GM19438 (cell line): ENCODE measurements around the gene LATS1.
A peak's percentile ranks its signal among the peaks of the same experiment; 100 is the strongest.
"Not testable (repeated sequence)": the region's sequence is repeated elsewhere in the genome, so short reads cannot be mapped to it uniquely, and the experiment has no call there.

ENCODE experiments used
- ATAC-seq: cut with Tn5 transposase; IDR thresholded peaks from one replicate; pipeline ENCODE4 v1.9.1; 2021; ENCODE audit warnings: low read depth; ENCODE audit not compliant: unreplicated experiment

Gene LATS1

GRCh38 chr6:149680503-149680902 lies 37.4 kb downstream of the LATS1 start:
- ATAC-seq, result no peak

- not testable (repeated sequence) for ATAC-seq
Measured at GRCh38 chr6:149672265-149672664, 45.6 kb downstream of the LATS1 start.

GRCh38 chr6:149660028-149660427 lies 57.9 kb downstream of the LATS1 start:
- no peak for ATAC-seq

- no peak for ATAC-seq
Measured at GRCh38 chr6:149657441-149657840, 60.5 kb downstream of the LATS1 start.

GRCh38 chr6:149651056-149651455 lies 66.8 kb downstream of the LATS1 start:
- no peak for ATAC-seq

- ATAC-seq, result peak; percentile 92
Measured at GRCh38 chr6:149648148-149649145, 69.5 kb downstream of the LATS1 start, which contains the start of gene KATNA1. Gene KATNA1, minus strand, starts transcription at chr6:149648714. Its CDS starts 10,167 bp downstream, at chr6:149638547.

GRCh38 chr6:149646599-149646998 lies 71.3 kb downstream of the LATS1 start:
- ATAC-seq, result no peak

GRCh38 chr6:149642829-149643580 lies 74.9 kb downstream of the LATS1 start:
- ATAC-seq, result no peak

GRCh38 chr6:149636124-149636523 lies 81.8 kb downstream of the LATS1 start:
- ATAC-seq, result no peak

GRCh38 chr6:149634315-149634714 lies 83.6 kb downstream of the LATS1 start:
- no peak for ATAC-seq

- ATAC-seq, result peak; percentile 72
Measured at GRCh38 chr6:149628875-149629510, 88.9 kb downstream of the LATS1 start.

- ATAC-seq, result no peak
Measured at GRCh38 chr6:149627672-149628071, 90.2 kb downstream of the LATS1 start.

GRCh38 chr6:149615805-149616204 lies 102.1 kb downstream of the LATS1 start:
- no peak for ATAC-seq

- ATAC-seq, result no peak
Measured at GRCh38 chr6:149614337-149614736, 103.6 kb downstream of the LATS1 start.

- no peak for ATAC-seq
Measured at GRCh38 chr6:149608381-149608982, 109.4 kb downstream of the LATS1 start.
